HepG2 (cell line): ENCODE measurements around the gene SH3GL1. TPM values are rescaled to one million over a fixed set of nuclear protein-coding genes. Genes with fewer than 3 reads are reported as not detected.
A peak's percentile ranks its signal among the peaks of the same experiment; 100 is the strongest.

Experiments
- CTCF ChIP-seq: sonication (generic); formaldehyde crosslinking; IDR thresholded peaks from 2 replicates; pipeline ENCODE4 v1.5.0; 2020; ENCODE audit warnings: mild to moderate bottlenecking, missing genetic modification reagents, moderate library complexity
- DMAP1 ChIP-seq: IDR thresholded peaks from 2 replicates; pipeline ENCODE4 v1.6.1; 2016
- DNMT3B ChIP-seq: conservative IDR thresholded peaks from 2 replicates; pipeline ENCODE4 v1.6.1; 2016; ENCODE audit warnings: missing biosample characterization, control low read depth
- EP300 ChIP-seq, 3 experiments: sonication (generic) in 1 of 3; formaldehyde crosslinking in 1 of 3; IDR thresholded peaks; 2 replicates each; pipeline versions ENCODE4 v1.5.1 to v1.6.1; 2011 to 2020; ENCODE audit warnings: low read depth in 2 of 3, low read length in 2 of 3, borderline replicate concordance in 1 of 3, improper control_type of control experiment in 1 of 3, mild to moderate bottlenecking in 1 of 3, missing genetic modification reagents in 1 of 3, moderate library complexity in 1 of 3
- GATA4 ChIP-seq: sonication (generic); IDR thresholded peaks from 2 replicates; pipeline ENCODE4 v1.6.1; 2016; ENCODE audit warnings: antibody characterized with exemption, low read depth, borderline replicate concordance
- JUN ChIP-seq: sonication (generic); formaldehyde crosslinking; IDR thresholded peaks from 2 replicates; pipeline ENCODE4 v1.4.0; 2020; ENCODE audit warnings: mild to moderate bottlenecking, missing genetic modification reagents
- KDM2A ChIP-seq: sonication (generic); formaldehyde crosslinking; IDR thresholded peaks from 2 replicates; pipeline ENCODE4 v1.4.0; 2020; ENCODE audit warnings: low read depth, missing genetic modification reagents, borderline replicate concordance
- KLF13 ChIP-seq: sonication (generic); formaldehyde crosslinking; IDR thresholded peaks from 2 replicates; pipeline ENCODE4 v1.4.0; 2020; ENCODE audit warnings: mild to moderate bottlenecking, missing genetic modification reagents
- MZF1 ChIP-seq: sonication (generic); formaldehyde crosslinking; IDR thresholded peaks from 2 replicates; pipeline ENCODE4 v1.8.1; 2023; ENCODE audit warnings: mild to moderate bottlenecking, missing genetic modification reagents, borderline replicate concordance
- NPAS2 ChIP-seq: sonication (generic); formaldehyde crosslinking; IDR thresholded peaks from 2 replicates; pipeline ENCODE4 v1.8.0; 2022; ENCODE audit warnings: mild to moderate bottlenecking, missing genetic modification reagents, borderline replicate concordance
- NR2C2 ChIP-seq: sonication (generic); formaldehyde crosslinking; IDR thresholded peaks from 2 replicates; pipeline ENCODE4 v1.4.0; 2020; ENCODE audit warnings: missing genetic modification reagents, mild to moderate bottlenecking, moderate library complexity, borderline replicate concordance
- PHB2 ChIP-seq: fragments of 450-650 bp; IDR thresholded peaks from 2 replicates; pipeline ENCODE4 v1.6.1; 2018; ENCODE audit not compliant: partially characterized antibody
- RFX5 ChIP-seq: IDR thresholded peaks from 2 replicates; pipeline ENCODE4 v1.6.1; 2011; ENCODE audit warnings: low read depth, low read length, improper control_type of control experiment
- SMAD3 ChIP-seq: sonication (generic); formaldehyde crosslinking; IDR thresholded peaks from 2 replicates; pipeline ENCODE4 v1.4.0; 2020; ENCODE audit warnings: missing genetic modification reagents
- WIZ ChIP-seq: sonication (generic); formaldehyde crosslinking; IDR thresholded peaks from 2 replicates; pipeline ENCODE4 v1.5.1; 2020; ENCODE audit warnings: mild to moderate bottlenecking, missing genetic modification reagents
- ZMYM3 ChIP-seq: sonication (generic); formaldehyde crosslinking; IDR thresholded peaks from 2 replicates; pipeline ENCODE4 v1.5.1; 2020; ENCODE audit warnings: mild to moderate bottlenecking, missing genetic modification reagents
- ZNF251 ChIP-seq: sonication (generic); formaldehyde crosslinking; IDR thresholded peaks from 2 replicates; pipeline ENCODE4 v1.9.0; 2021; ENCODE audit warnings: mild to moderate bottlenecking, missing genetic modification reagents
- ZNF362 ChIP-seq: sonication (generic); formaldehyde crosslinking; IDR thresholded peaks from 2 replicates; pipeline ENCODE4 v1.4.0; 2020; ENCODE audit warnings: missing genetic modification reagents, mild to moderate bottlenecking, borderline replicate concordance
- ZNF615 ChIP-seq: sonication (generic); formaldehyde crosslinking; IDR thresholded peaks from 2 replicates; pipeline ENCODE4 v1.5.0; 2020; ENCODE audit warnings: mild to moderate bottlenecking, missing genetic modification reagents, borderline replicate concordance
- ZNF816 ChIP-seq: sonication (generic); formaldehyde crosslinking; IDR thresholded peaks from 2 replicates; pipeline ENCODE4 v1.8.0; 2022; ENCODE audit warnings: missing genetic modification reagents, mild to moderate bottlenecking, borderline replicate concordance
- polyA plus RNA-seq, 8 experiments: library from polyadenylated mRNA; depleted of rRNA in 3 of 8; stranded (reverse) in 7 of 8; unstranded in 1 of 8; fragments of >200 nt; fragmentation: Illumina TruSeq in 4 of 8; extraction: Trizol in 4 of 8; gene quantifications; 2 replicates each; pipeline versions ENCODE4 v1.2.1 to v1.2.3, GENCODE V29; 2011 to 2016; ENCODE audit warnings: low read depth in 4 of 8, missing spikeins in 1 of 8, mixed read lengths in 1 of 8; ENCODE audit not compliant: insufficient read depth in 1 of 8
- total RNA-seq, 5 experiments: library from RNA; depleted of rRNA; stranded (reverse); fragments of >200 nt; fragmentation: Illumina TruSeq; extraction: Trizol; gene quantifications; 2 replicates each; pipeline ENCODE4 v1.2.3, GENCODE V29; 2016; ENCODE audit warnings: low read depth in 1 of 5
- TF ChIP-seq, protein P1 (sequence below): IDR thresholded peaks from 2 replicates; pipeline ENCODE4 v1.6.1; 2016; ENCODE audit warnings: missing biosample characterization, missing genetic modification reagents, low read depth
- TF ChIP-seq, protein P2 (sequence below): IDR thresholded peaks from 2 replicates; pipeline ENCODE4 v1.6.1; 2016; ENCODE audit warnings: low read depth
- TF ChIP-seq, protein P3 (sequence below): IDR thresholded peaks from 2 replicates; pipeline ENCODE4 v1.6.1; 2016

Gene SH3GL1
- total and polyA plus RNA-seq, 2 of the 13 experiments (the other 11 are each of a cell fraction or from before 2014, with no cell fraction given): 33.0 to 45.1 TPM

- TF ChIP-seq, protein P1, sequence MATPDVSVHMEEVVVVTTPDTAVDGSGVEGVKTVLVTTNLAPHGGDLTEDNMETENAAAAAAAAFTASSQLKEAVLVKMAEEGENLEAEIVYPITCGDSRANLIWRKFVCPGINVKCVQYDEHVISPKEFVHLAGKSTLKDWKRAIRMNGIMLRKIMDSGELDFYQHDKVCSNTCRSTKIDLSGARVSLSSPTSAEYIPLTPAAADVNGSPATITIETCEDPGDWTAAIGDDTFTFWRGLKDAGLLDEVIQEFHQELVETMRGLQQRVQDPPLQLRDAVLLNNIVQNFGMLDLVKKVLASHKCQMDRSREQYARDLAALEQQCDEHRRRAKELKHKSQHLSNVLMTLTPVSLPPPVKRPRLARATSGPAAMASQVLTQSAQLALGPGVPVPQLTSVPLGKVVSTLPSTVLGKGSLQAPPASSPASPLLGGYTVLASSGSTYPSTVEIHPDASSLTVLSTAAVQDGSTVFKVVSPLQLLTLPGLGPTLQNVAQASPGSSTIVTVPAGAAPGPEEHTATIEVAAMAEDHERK (CRISPR knock-in tag): no peak
- TF ChIP-seq MZF1 (CRISPR knock-in tag) (no peak), NPAS2 (CRISPR knock-in tag) (no peak), KDM2A (CRISPR knock-in tag) (peak; percentile 97), SMAD3 (CRISPR knock-in tag) (no peak), ZNF615 (CRISPR knock-in tag) (peak; percentile 28; the same call in 1 of the 2 replicates), ZMYM3 (peak; percentile 52; the same call in 1 of the 2 replicates), WIZ (CRISPR knock-in tag) (no peak), CTCF (peak; percentile 95), JUN (CRISPR knock-in tag) (no peak), ZNF251 (CRISPR knock-in tag) (no peak), DMAP1 (CRISPR knock-in tag) (peak; percentile 84), EP300 (IDR thresholded peaks at IDR 0.05; ENCODE audit: low read depth in 2 of 2, low read length in 2 of 2) (peak in 1 of 2 experiments; percentile 52; a peak in 1 of 4 replicates), EP300 (CRISPR knock-in tag; IDR thresholded peaks at IDR 0.05; ENCODE audit: borderline replicate concordance) (no peak; the same call in 1 of the 2 replicates), ZNF816 (CRISPR knock-in tag) (no peak; the same call in 1 of the 2 replicates), RFX5 (no peak), GATA4 (no peak), PHB2 (no peak), DNMT3B (CRISPR knock-in tag) (no peak), ZNF362 (CRISPR knock-in tag) (peak; percentile 45; the same call in 1 of the 2 replicates), KLF13 (CRISPR knock-in tag) (no peak), NR2C2 (peak; percentile 67)
- TF ChIP-seq, protein P2, sequence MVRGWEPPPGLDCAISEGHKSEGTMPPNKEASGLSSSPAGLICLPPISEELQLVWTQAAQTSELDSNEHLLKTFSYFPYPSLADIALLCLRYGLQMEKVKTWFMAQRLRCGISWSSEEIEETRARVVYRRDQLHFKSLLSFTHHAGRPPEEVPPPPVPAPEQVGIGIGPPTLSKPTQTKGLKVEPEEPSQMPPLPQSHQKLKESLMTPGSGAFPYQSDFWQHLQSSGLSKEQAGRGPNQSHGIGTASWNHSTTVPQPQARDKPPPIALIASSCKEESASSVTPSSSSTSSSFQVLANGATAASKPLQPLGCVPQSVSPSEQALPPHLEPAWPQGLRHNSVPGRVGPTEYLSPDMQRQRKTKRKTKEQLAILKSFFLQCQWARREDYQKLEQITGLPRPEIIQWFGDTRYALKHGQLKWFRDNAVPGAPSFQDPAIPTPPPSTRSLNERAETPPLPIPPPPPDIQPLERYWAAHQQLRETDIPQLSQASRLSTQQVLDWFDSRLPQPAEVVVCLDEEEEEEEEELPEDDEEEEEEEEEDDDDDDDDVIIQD (CRISPR knock-in tag): peak; percentile 67
- TF ChIP-seq, protein P3, sequence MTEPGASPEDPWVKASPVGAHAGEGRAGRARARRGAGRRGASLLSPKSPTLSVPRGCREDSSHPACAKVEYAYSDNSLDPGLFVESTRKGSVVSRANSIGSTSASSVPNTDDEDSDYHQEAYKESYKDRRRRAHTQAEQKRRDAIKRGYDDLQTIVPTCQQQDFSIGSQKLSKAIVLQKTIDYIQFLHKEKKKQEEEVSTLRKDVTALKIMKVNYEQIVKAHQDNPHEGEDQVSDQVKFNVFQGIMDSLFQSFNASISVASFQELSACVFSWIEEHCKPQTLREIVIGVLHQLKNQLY: peak; percentile 63; the same call in 1 of the 2 replicates
These were observed at the start of gene SH3GL1 (continued) for GRCh38 chr19:4400135-4400936.
